ENCODE results near the gene PICK1.
"Not testable (repeated sequence)": the region's sequence is repeated elsewhere in the genome, so short reads cannot be mapped to it uniquely, and the experiment has no call there.

PICK1 gene

DNA sequence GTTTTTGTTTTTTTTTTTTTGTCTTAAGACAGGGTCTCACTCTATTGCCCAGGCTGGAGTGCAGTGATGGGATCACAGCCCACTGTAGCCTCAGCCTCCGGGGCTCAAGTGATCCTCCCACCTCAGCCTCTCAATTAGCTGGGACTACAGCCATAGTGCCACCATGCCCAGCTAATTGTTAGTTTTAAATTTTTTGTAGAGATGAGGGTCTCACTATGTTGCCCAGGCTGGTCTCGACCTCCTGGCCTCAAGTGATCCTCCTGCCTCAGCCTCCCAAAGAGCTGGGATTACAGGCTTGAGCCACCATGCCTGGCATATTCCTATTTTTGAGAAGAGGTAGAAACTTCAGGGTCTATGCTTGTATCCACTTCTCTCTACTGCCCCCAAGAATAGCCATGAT, 61.5 kb downstream of the PICK1 start:
- not testable (repeated sequence) for DNase-seq

DNA sequence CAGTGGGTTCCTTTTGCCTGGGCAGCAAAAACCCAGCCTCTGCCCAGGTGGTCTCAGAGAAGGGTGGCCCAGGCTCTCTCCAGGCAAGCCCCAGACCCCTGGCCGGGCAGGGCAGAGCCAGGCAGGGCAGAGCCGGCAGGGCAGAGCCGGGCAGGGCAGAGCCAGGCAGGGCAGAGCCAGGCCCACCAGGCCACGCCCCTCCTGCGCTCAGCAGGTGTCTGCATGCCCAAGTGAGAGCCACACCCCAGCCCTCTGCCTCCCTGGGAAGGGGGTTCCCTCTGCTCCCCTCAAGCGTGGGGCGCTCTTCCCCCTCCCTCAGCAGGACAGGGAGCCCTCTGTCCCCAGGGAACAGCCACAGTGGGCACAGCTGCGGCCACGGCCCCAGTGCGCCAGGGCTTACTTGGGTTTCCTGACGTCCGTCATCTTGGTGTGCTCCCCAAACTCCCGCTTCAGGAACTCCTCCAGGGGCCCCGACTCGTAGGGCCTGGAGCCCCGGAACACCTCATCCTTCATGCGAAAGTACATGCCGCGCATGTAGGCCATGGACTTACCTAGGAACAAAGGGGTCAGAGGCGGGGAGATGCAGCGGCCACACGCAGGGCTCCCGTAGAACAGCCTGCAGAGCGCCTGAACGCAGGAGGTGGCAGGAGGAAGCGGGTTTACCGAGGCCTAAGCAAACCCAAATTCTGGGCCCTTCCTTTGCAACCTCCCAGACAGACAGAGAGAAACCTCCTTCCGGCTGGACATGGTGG, 63.3 kb downstream of the PICK1 start:
- no peak for DNase-seq

- no peak for DNase-seq
Measured at GRCh38 chr22:38122616-38123015, 65.4 kb downstream of the PICK1 start.

- no peak for DNase-seq
Measured at GRCh38 chr22:38124236-38124974, 67.2 kb downstream of the PICK1 start.

- no peak for DNase-seq
Measured at GRCh38 chr22:38125038-38125610, 67.9 kb downstream of the PICK1 start.

Measured in hematopoietic multipotent progenitor cell treated with erythropoietin and hydrocortisone succinate and interleukin-3 and kit ligand, for 4 days (in vitro differentiated cells).